ENCODE results near the gene TUBGCP3.
"Not testable (repeated sequence)": the region's sequence is repeated elsewhere in the genome, so short reads cannot be mapped to it uniquely, and the experiment has no call there.

The TUBGCP3 gene

GRCh38 chr13:112530861-112531260, 57.1 kb downstream of the TUBGCP3 start:
- no peak for DNase-seq (ENCODE audit: low read depth in 2 of 2)

DNA sequence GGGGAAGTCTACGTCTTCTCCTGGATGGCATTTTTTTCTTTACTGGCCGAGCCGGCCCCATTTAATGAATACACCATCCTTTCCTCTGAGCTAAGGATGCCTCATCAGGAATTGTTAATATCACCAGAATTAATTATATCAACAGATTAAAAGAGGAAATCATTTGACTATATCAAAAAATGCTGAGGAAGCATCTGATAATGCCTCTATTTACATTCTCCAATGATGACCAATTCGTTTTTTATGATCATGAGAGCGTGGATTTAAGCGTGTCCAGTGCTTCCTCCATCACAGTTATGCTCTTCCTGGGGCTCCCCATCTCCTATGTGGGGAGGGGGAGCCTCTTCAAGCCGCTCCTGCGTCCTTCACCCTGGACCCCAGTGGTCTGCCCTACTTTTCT, 58.7 kb downstream of the TUBGCP3 start:
- no peak for DNase-seq (ENCODE audit: low read depth in 2 of 2)

- DNase-seq (ENCODE audit: low read depth in 2 of 2): no peak
Observed at GRCh38 chr13:112526146-112526853, 61.7 kb downstream of the TUBGCP3 start.

DNA sequence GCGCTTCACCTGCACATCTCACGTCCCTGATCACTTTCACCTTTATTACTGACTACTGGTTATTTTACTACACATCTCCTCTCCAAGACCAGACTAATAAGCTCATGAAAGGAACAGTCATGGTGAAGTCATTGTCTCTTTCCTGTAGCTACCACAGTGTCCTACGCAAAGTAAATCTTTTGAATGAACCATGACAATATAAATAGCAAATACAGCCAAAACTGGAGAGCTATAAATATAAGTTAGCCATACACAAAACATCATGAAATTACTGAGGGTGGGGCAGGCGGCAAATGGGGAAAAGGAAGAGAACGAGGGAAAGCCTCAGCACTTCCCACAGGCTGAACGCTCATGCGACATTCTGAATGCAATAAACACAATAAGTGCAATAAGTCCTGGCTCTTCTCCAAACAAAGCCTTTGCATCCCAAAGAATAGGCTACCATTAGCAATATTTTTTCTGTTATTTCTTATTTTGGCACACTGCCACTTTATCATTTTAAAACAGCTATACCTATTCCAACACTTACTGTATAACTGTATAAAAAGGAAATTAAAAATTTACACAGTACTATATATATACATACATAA, 62.5 kb downstream of the TUBGCP3 start:
- no peak for DNase-seq (ENCODE audit: low read depth in 2 of 2)

DNA sequence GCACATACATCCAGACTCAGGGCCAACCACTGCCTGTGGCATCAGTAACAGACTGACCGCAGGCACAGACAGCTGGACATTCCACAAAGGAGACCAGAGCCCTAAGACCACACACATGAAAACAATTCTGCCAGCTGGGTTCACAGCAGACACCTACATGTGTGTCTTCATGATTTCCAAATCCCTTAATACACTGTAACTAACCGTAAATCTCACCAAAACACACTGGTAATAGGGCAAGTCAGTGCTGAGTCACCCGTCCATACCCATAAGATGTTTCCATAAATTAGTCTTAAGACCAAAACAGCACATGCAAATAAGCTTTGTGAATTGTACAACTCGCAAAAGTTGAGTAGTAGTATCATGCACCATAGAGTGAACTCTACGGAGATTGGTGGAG, 65.4 kb downstream of the TUBGCP3 start:
- no peak for DNase-seq (ENCODE audit: low read depth in 2 of 2)

DNA sequence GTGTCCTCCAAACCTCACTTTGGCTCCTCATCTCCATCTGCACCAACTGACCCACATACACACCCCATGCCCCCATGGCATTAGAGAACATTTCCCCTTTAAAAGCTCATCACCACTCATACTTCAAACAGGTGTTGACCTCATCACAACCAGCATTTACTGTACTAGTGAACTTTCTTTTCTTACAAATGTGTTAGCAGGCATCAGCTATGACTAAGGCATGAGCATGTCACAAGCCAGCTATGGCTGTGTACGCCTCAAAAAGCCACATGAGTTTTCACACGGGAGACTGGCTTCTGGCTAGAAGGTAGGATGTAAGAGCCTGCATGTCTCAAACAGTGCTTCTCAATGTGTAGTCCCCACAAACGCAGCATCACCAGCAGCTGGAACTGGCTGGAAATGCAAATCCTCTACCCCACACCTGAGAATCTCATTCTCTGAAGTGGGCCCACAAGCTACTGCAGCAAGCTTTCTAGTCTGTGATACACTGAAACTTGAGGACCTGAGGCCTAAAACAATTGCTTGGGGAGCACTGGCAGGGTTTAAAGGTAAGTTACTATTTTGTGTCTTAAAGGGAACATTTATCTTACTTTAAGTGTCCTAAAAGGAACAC, 66.8 kb downstream of the TUBGCP3 start:
- no peak for DNase-seq (ENCODE audit: low read depth in 2 of 2)

DNA sequence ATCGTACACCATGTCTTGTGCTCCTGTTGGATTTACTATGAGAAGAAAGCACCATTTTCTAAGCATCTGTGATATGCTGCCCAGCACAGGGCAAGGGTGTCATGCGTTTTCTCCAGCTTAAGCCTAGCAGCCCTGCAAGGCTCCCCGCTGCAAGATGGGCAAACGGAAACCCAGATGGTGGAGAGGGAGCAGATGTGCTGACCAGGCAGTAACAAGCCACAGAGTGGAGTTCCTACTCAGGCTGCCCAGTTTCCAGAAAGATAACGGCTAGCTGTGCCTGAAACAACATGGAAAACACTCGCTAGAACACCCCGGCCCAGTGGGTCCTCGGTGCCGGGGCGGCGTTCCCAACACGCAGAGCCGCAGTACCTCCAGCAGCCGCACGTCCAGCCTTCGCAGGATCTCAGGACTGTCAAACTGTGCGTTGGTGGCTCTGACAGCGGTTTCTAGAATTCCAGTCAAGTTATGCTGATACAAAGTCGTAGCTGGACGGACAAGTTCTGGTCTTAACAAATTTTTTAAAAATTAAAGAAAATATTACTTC, 68.4 kb downstream of the TUBGCP3 start:
- no peak for DNase-seq (ENCODE audit: low read depth in 2 of 2)

GRCh38 chr13:112516218-112516617, 71.7 kb downstream of the TUBGCP3 start:
- DNase-seq (ENCODE audit: low read depth in 2 of 2): no peak

GRCh38 chr13:112513761-112514160, 74.2 kb downstream of the TUBGCP3 start:
- no peak for DNase-seq (ENCODE audit: low read depth in 2 of 2)

GRCh38 chr13:112510987-112511685, 76.8 kb downstream of the TUBGCP3 start:
- DNase-seq (ENCODE audit: low read depth in 2 of 2): no peak

- DNase-seq (ENCODE audit: low read depth in 2 of 2): no peak
Observed at GRCh38 chr13:112510002-112510780, 77.8 kb downstream of the TUBGCP3 start.

DNA sequence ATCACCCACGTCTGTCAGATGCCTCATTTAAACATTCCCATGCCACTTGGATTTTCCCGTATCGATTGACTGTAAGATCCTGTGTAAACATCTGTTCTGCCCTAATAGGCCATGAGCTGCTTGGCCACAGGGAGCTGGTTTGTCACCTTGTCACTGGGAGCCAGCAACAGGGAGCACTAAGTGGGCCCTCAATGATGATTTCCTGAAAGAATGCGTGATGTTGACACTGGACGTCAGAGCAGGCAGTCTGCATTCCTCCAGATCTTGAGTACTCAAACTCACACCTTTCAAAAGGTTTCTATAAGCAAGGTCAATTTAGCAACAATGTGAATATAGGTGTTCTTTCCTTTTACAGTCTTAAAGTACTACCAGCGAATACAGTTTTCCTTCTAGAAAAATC, 78.8 kb downstream of the TUBGCP3 start:
- no peak for DNase-seq (ENCODE audit: low read depth in 2 of 2)

- no peak for DNase-seq (ENCODE audit: low read depth in 2 of 2)
Observed at GRCh38 chr13:112506046-112506445, 81.9 kb downstream of the TUBGCP3 start.

DNA sequence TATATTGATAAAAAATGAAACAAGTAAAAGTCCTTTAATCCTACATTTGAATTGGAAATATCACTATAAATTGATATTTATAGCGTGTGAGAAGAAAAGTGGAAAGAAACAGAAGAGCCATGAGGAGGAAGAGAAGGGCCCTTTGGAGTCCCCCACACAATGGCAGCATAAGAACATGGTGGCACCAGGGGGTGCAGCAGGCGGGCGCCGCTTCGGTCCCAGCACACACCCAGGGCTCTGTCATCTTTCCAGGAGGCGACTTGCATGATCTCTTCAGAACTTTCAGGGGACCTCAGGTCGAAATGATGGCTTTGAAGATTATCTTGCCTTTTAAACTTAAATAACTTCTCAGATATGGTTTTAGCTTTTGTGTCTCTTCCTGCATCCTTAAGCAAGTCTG, 91.8 kb downstream of the TUBGCP3 start:
- no peak for DNase-seq (ENCODE audit: low read depth in 2 of 2)

DNA sequence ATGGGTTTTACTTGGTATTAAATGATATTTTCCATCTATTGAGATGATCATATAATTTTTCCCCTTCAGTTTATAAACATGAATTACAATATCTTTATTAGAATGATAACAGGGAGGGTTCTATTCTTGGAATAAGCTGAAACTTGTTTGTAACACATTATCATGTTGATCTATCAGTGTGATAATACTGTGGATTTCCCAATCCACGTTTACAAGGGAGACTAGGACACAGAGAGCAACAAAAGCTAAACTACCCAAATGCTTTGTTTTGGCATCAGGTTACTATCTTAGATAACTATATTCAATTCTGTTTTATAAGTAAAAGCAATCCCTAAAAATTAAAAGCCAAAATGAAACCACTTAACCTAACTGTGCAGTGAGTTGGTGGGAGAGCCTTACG, 92.5 kb downstream of the TUBGCP3 start:
- DNase-seq (ENCODE audit: low read depth in 2 of 2): no peak

GRCh38 chr13:112489199-112489598, 98.8 kb downstream of the TUBGCP3 start:
- DNase-seq (ENCODE audit: low read depth in 2 of 2): no peak

DNA sequence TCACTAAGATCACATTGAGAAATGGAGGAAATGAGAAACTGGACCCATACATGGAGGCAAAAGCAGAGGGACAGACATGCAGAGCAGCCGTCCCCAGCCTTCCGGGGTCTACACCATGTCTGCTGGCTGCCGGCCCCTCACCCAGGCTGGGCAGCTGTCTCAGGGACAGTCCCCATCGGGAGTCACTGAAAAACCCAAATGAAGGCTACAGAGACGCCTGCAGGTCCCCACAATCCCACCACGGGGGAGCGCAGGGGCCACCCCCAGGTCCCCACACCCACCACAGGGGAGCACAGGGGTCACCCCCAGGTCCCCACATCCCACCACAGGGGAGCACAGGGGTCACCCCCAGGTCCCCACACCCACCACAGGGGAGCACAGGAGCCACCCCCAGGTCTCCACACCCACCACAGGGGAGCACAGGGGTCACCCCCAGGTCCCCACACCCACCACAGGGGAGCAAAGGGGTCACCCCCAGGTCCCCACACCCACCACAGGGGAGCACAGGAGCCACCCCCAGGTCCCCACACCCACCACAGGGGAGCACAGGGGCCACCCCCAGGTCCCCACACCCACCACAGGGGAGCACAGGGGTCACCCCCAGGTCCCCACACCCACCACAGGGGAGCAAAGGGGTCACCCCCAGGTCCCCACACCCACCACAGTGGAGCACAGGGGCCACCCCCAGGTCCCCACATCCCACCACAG, 99.5 kb downstream of the TUBGCP3 start:
- not testable (repeated sequence) for DNase-seq (ENCODE audit: low read depth in 2 of 2)

GRCh38 chr13:112487127-112487517, 100.8 kb downstream of the TUBGCP3 start:
- DNase-seq (ENCODE audit: low read depth in 2 of 2): no peak

- no peak for DNase-seq (ENCODE audit: low read depth in 2 of 2)
Observed at GRCh38 chr13:112486386-112487126, 101.4 kb downstream of the TUBGCP3 start.

- not testable (repeated sequence) for DNase-seq (ENCODE audit: low read depth in 2 of 2)
Observed at GRCh38 chr13:112485814-112486213, 102.1 kb downstream of the TUBGCP3 start.

Data from stimulated activated CD4-positive, alpha-beta T cell treated with anti-CD3 and anti-CD28 coated beads, Interleukin-1b, Interleukin-23, amount 100 ng/mL, for 4 hours (primary cell).